ENCODE results near the gene FHIT.
"Not testable (repeated sequence)": the region's sequence is repeated elsewhere in the genome, so short reads cannot be mapped to it uniquely, and the experiment has no call there.

FHIT gene

GRCh38 chr3:61017028-61017427, 234.2 kb downstream of the FHIT start:
- not testable (repeated sequence) for DNase-seq; H4K5ac ChIP-seq (ENCODE audit: low read length); H4K8ac ChIP-seq (ENCODE audit: low read depth, low read length); H2AK5ac ChIP-seq (ENCODE audit: low read length); H3K4ac ChIP-seq (ENCODE audit: low read depth, low read length); H3K27me3 ChIP-seq (ENCODE audit: insufficient read depth, low read length, poor library complexity); H3K79me2 ChIP-seq (ENCODE audit: control insufficient read depth, insufficient read depth, low read length); H3K27ac ChIP-seq (ENCODE audit: low read depth, low read length); H3K56ac ChIP-seq (ENCODE audit: low read length); H3K36me3 ChIP-seq (ENCODE audit: control insufficient read depth, insufficient read depth, low read length); H3K4me3 ChIP-seq (ENCODE audit: low read length); H2BK120ac ChIP-seq (ENCODE audit: low read depth, low read length); H3K23ac ChIP-seq (ENCODE audit: low read length); H2BK5ac ChIP-seq (ENCODE audit: low read length); H3K9ac ChIP-seq (ENCODE audit: low read length); H3K79me1 ChIP-seq (ENCODE audit: low read length); H3K4me2 ChIP-seq (ENCODE audit: low read length); H3K4me1 ChIP-seq (ENCODE audit: control insufficient read depth, low read depth, low read length); H2BK15ac ChIP-seq (replicated peaks; ENCODE audit: low read depth); H3K18ac ChIP-seq (ENCODE audit: low read length)
- no CpG with 5 or more reads among the region's 6 CpGs for WGBS (ENCODE audit: extremely low coverage, insufficient coverage, low lambda C conversion rate)

- Histone ChIP-seq H3K4me1 (ENCODE audit: control insufficient read depth, low read depth, low read length) (no peaks in the 10 kb centered on the region), H3K4ac (ENCODE audit: low read depth, low read length) (peak overlapping the region; percentile 36), H3K27me3 (ENCODE audit: insufficient read depth, low read length, poor library complexity) (no peaks in the 10 kb centered on the region), H3K23ac (ENCODE audit: low read length) (no peak overlapping the region), H3K79me1 (ENCODE audit: low read length) (no peaks in the 10 kb centered on the region), H3K36me3 (ENCODE audit: control insufficient read depth, insufficient read depth, low read length) (no peaks in the 10 kb centered on the region), H3K18ac (ENCODE audit: low read length) (no peak overlapping the region), H2BK5ac (ENCODE audit: low read length) (no peak overlapping the region), H3K4me3 (ENCODE audit: low read length) (no peak overlapping the region), H3K27ac (ENCODE audit: low read depth, low read length) (no peak overlapping the region), H2AK5ac (ENCODE audit: low read length) (no peak overlapping the region), H2BK120ac (ENCODE audit: low read depth, low read length) (no peak overlapping the region), H3K56ac (ENCODE audit: low read length) (no peak overlapping the region), H4K5ac (ENCODE audit: low read length) (no peak overlapping the region), H3K9ac (ENCODE audit: low read length) (no peak overlapping the region), H2BK15ac (replicated peaks; ENCODE audit: low read depth) (no peak overlapping the region), H4K8ac (ENCODE audit: low read depth, low read length) (no peak overlapping the region), H3K4me2 (ENCODE audit: low read length) (no peak overlapping the region), H3K79me2 (ENCODE audit: control insufficient read depth, insufficient read depth, low read length) (no peaks in the 10 kb centered on the region)
- DNase-seq: no peak
- no CpG with 5 or more reads among the region's 1 CpG for WGBS (ENCODE audit: extremely low coverage, insufficient coverage, low lambda C conversion rate)
Observed at GRCh38 chr3:61015859-61016258, 235.4 kb downstream of the FHIT start.

GRCh38 chr3:61015408-61015807, 235.8 kb downstream of the FHIT start:
- Histone ChIP-seq H3K4me3 (ENCODE audit: low read length) (no peak overlapping the region), H4K5ac (ENCODE audit: low read length) (no peak overlapping the region), H3K27ac (ENCODE audit: low read depth, low read length) (no peak overlapping the region), H3K4me1 (ENCODE audit: control insufficient read depth, low read depth, low read length) (no peaks in the 10 kb centered on the region), H3K79me2 (ENCODE audit: control insufficient read depth, insufficient read depth, low read length) (no peaks in the 10 kb centered on the region), H2AK5ac (ENCODE audit: low read length) (no peak overlapping the region), H3K9ac (ENCODE audit: low read length) (no peak overlapping the region), H3K79me1 (ENCODE audit: low read length) (no peaks in the 10 kb centered on the region), H2BK120ac (ENCODE audit: low read depth, low read length) (no peak overlapping the region), H3K4ac (ENCODE audit: low read depth, low read length) (peak overlapping the region; percentile 36), H3K18ac (ENCODE audit: low read length) (no peak overlapping the region), H3K36me3 (ENCODE audit: control insufficient read depth, insufficient read depth, low read length) (no peaks in the 10 kb centered on the region), H2BK15ac (replicated peaks; ENCODE audit: low read depth) (no peak overlapping the region), H3K23ac (ENCODE audit: low read length) (no peak overlapping the region), H4K8ac (ENCODE audit: low read depth, low read length) (no peak overlapping the region), H2BK5ac (ENCODE audit: low read length) (no peak overlapping the region), H3K56ac (ENCODE audit: low read length) (no peak overlapping the region), H3K4me2 (ENCODE audit: low read length) (no peak overlapping the region), H3K27me3 (ENCODE audit: insufficient read depth, low read length, poor library complexity) (no peaks in the 10 kb centered on the region)
- no CpG with 5 or more reads among the region's 2 CpGs for WGBS (ENCODE audit: extremely low coverage, insufficient coverage, low lambda C conversion rate)
- DNase-seq: no peak

GRCh38 chr3:61008998-61009380, 242.3 kb downstream of the FHIT start:
- Histone ChIP-seq H4K5ac (ENCODE audit: low read length) (no peak overlapping the region), H3K27ac (ENCODE audit: low read depth, low read length) (no peak overlapping the region), H3K79me2 (ENCODE audit: control insufficient read depth, insufficient read depth, low read length) (no peaks in the 10 kb centered on the region), H3K18ac (ENCODE audit: low read length) (no peak overlapping the region), H4K8ac (ENCODE audit: low read depth, low read length) (no peak overlapping the region), H3K79me1 (ENCODE audit: low read length) (no peaks in the 10 kb centered on the region), H3K4me2 (ENCODE audit: low read length) (no peak overlapping the region), H2BK15ac (replicated peaks; ENCODE audit: low read depth) (no peak overlapping the region), H3K56ac (ENCODE audit: low read length) (no peak overlapping the region), H3K27me3 (ENCODE audit: insufficient read depth, low read length, poor library complexity) (no peaks in the 10 kb centered on the region), H2AK5ac (ENCODE audit: low read length) (no peak overlapping the region), H3K4me1 (ENCODE audit: control insufficient read depth, low read depth, low read length) (no peaks in the 10 kb centered on the region), H3K36me3 (ENCODE audit: control insufficient read depth, insufficient read depth, low read length) (no peaks in the 10 kb centered on the region), H3K4me3 (ENCODE audit: low read length) (no peak overlapping the region), H2BK120ac (ENCODE audit: low read depth, low read length) (no peak overlapping the region), H3K4ac (ENCODE audit: low read depth, low read length) (no peak overlapping the region), H3K23ac (ENCODE audit: low read length) (no peak overlapping the region), H3K9ac (ENCODE audit: low read length) (no peak overlapping the region), H2BK5ac (ENCODE audit: low read length) (no peak overlapping the region)
- no CpG with 5 or more reads among the region's 5 CpGs for WGBS (ENCODE audit: extremely low coverage, insufficient coverage, low lambda C conversion rate)
- DNase-seq: peak; percentile 49

GRCh38 chr3:61008153-61008997, 242.9 kb downstream of the FHIT start:
- H2AK5ac ChIP-seq (ENCODE audit: low read length): no peak overlapping the region

GRCh38 chr3:61005591-61005990, 245.7 kb downstream of the FHIT start:
- no peak overlapping the region for H2BK120ac ChIP-seq (ENCODE audit: low read depth, low read length)
- no CpG with 5 or more reads among the region's 4 CpGs for WGBS (ENCODE audit: extremely low coverage, insufficient coverage, low lambda C conversion rate)

More at GRCh38 chr3:61008153-61008997, 242.9 kb downstream of the FHIT start:
- Histone ChIP-seq H3K27me3 (ENCODE audit: insufficient read depth, low read length, poor library complexity) (no peaks in the 10 kb centered on the region), H3K9ac (ENCODE audit: low read length) (no peak overlapping the region), H4K5ac (ENCODE audit: low read length) (no peak overlapping the region), H3K4ac (ENCODE audit: low read depth, low read length) (no peak overlapping the region), H2BK15ac (replicated peaks; ENCODE audit: low read depth) (no peak overlapping the region), H3K4me1 (ENCODE audit: control insufficient read depth, low read depth, low read length) (no peaks in the 10 kb centered on the region), H3K79me1 (ENCODE audit: low read length) (no peaks in the 10 kb centered on the region), H3K4me3 (ENCODE audit: low read length) (no peak overlapping the region), H3K4me2 (ENCODE audit: low read length) (no peak overlapping the region), H2BK120ac (ENCODE audit: low read depth, low read length) (no peak overlapping the region), H2BK5ac (ENCODE audit: low read length) (no peak overlapping the region), H3K36me3 (ENCODE audit: control insufficient read depth, insufficient read depth, low read length) (no peaks in the 10 kb centered on the region), H3K56ac (ENCODE audit: low read length) (no peak overlapping the region), H3K23ac (ENCODE audit: low read length) (no peak overlapping the region), H3K79me2 (ENCODE audit: control insufficient read depth, insufficient read depth, low read length) (no peaks in the 10 kb centered on the region), H4K8ac (ENCODE audit: low read depth, low read length) (no peak overlapping the region), H3K18ac (ENCODE audit: low read length) (peak overlapping the region; percentile 39), H3K27ac (ENCODE audit: low read depth, low read length) (no peak overlapping the region)
- WGBS (ENCODE audit: extremely low coverage, insufficient coverage, low lambda C conversion rate): no CpG with 5 or more reads among the region's 5 CpGs
- no peak for DNase-seq

More at GRCh38 chr3:61005591-61005990, 245.7 kb downstream of the FHIT start:
- no peak overlapping the region for H3K4ac ChIP-seq (ENCODE audit: low read depth, low read length)
- DNase-seq: no peak
- H3K27ac ChIP-seq (ENCODE audit: low read depth, low read length): no peak overlapping the region
- no peak overlapping the region for H3K56ac ChIP-seq (ENCODE audit: low read length)
- no peak overlapping the region for H3K23ac ChIP-seq (ENCODE audit: low read length)
- no peaks in the 10 kb centered on the region for H3K36me3 ChIP-seq (ENCODE audit: control insufficient read depth, insufficient read depth, low read length)
- no peak overlapping the region for H3K4me3 ChIP-seq (ENCODE audit: low read length)
- H2AK5ac ChIP-seq (ENCODE audit: low read length): no peak overlapping the region
- no peak overlapping the region for H3K18ac ChIP-seq (ENCODE audit: low read length)
- H2BK15ac ChIP-seq (replicated peaks; ENCODE audit: low read depth): no peak overlapping the region
- no peak overlapping the region for H4K5ac ChIP-seq (ENCODE audit: low read length)
- no peaks in the 10 kb centered on the region for H3K79me1 ChIP-seq (ENCODE audit: low read length)
- no peak overlapping the region for H3K4me2 ChIP-seq (ENCODE audit: low read length)
- no peak overlapping the region for H2BK5ac ChIP-seq (ENCODE audit: low read length)
- no peak overlapping the region for H3K9ac ChIP-seq (ENCODE audit: low read length)
- H3K79me2 ChIP-seq (ENCODE audit: control insufficient read depth, insufficient read depth, low read length): no peaks in the 10 kb centered on the region
- no peaks in the 10 kb centered on the region for H3K27me3 ChIP-seq (ENCODE audit: insufficient read depth, low read length, poor library complexity)
- no peaks in the 10 kb centered on the region for H3K4me1 ChIP-seq (ENCODE audit: control insufficient read depth, low read depth, low read length)
- H4K8ac ChIP-seq (ENCODE audit: low read depth, low read length): no peak overlapping the region
